Measurements from ENCODE around the gene ITGA1. TPM values are rescaled to one million over a fixed set of nuclear protein-coding genes. Genes with fewer than 3 reads are reported as not detected.

The ITGA1 gene
- total RNA-seq, 1 donor from 2014 or later = 42.7 TPM

DNA sequence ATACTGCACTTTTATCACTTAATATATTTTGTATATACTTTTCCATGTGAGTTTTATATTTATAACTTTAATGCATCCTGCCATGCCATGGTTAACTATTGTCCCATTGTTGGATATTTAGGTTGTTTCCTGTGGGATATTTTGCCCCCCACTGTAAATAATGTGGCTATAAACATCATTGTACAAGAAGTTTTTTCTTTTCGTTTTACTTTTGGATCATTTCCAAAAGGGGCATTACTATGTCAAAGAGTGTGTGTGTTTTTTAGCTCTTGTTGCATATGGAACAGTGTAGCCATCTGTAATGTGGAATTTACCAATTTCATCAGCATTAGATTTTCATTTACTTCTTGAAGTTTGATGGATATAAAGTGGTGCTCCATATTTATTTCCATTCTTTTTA, 214.8 kb downstream of the ITGA1 start:
- no peak for TF ChIP-seq CTCF (IDR thresholded peaks at IDR 0.05)
- no peak for TF ChIP-seq POLR2A (IDR thresholded peaks at IDR 0.05)
- no peak for TF ChIP-seq POLR2AphosphoS5 (IDR thresholded peaks at IDR 0.05; ENCODE audit: insufficient read depth in 1 of 2, low read depth in 1 of 2)
- H3K27me3 ChIP-seq = no peaks in the 10 kb centered on the region

DNA sequence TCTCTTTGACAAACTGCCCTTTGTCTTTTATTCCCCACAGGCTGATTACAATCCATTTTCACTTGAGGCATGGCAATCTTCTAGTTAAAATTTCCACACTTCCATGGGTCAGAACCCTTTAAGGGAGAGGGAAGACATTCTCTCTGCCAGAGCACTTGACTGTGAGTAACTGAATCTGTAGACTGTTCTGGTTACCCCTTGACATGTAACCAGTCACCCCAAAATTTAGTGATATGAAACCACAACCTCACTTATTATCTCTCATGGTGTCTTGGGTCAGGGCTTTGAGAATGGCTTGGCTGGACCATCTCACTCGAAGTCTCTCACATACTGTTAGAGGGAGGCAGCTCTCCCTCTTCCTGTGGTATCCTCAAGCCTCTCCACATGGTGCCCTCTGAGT, 215.4 kb downstream of the ITGA1 start:
- intact Hi-C loops (cut with DNase I) = no loop called here
- no peaks in the 10 kb centered on the region for H3K4me1 ChIP-seq
- no peaks in the 10 kb centered on the region for H3K36me3 ChIP-seq
- TF ChIP-seq POLR2AphosphoS5 (IDR thresholded peaks at IDR 0.05; ENCODE audit: insufficient read depth in 1 of 2, low read depth in 1 of 2) (no peak), POLR2A (IDR thresholded peaks at IDR 0.05) (no peak), CTCF (IDR thresholded peaks at IDR 0.05) (no peak)
- H3K27me3 ChIP-seq = no peaks in the 10 kb centered on the region
- H3K4me3 ChIP-seq = no peak overlapping the region
- no peaks in the 10 kb centered on the region for H3K9me3 ChIP-seq
- H3K27ac ChIP-seq = no peak overlapping the region
- no peak for DNase-seq (ENCODE audit: extremely low spot score in 2 of 2)

More for the DNA sequence above, 214.8 kb downstream of the ITGA1 start:
- H3K4me1 ChIP-seq = no peaks in the 10 kb centered on the region
- H3K36me3 ChIP-seq = no peaks in the 10 kb centered on the region
- intact Hi-C loops (cut with DNase I) = no loop called here
- DNase-seq (ENCODE audit: extremely low spot score in 2 of 2) = no peak
- no peak overlapping the region for H3K4me3 ChIP-seq
- H3K27ac ChIP-seq = no peak overlapping the region
- H3K9me3 ChIP-seq = no peaks in the 10 kb centered on the region

DNA sequence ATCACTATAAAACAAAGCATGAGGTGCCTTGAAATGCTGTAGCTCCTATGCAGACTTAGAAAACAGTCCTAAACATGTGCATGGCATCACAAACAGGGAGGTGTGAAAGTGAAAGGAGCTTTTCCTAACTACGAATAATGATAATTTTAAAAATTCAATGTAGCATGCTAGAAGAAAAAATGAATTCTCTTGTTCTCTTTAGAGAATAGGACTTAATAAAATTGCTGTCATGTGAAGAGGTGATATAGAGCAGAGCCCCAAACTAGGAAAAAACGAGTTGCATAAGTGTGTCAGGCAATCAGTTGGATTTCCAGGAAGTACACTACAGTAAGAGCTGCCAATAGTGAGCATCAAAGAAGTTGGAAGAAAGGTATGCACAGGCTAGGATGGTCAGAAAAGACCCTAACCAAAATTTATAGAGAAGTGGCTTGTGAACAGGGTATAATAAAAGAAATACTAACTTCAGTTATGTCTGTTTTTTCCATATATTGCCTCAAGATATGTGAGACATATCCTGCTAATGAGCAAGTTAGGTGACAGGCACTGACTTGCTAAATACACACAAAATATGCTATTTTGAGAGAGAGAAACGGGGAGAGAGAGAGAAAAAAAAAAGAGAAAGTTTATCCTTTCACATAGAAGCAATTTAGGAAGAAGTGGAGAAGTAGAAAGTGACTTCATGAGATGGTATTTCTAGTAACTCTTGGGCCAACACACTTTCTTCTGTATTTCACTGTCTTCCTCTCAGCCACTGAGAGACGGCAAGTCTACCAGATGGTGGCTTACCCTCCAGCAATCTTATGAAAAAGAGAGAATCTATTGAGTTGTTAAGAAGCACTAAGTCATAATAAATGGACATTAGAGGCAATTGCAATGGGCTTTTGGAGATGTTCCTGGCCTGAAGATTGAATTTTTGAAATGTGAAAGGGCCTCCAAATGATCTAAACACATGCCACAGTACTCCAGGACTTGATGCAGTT, 219.5 kb downstream of the ITGA1 start:
- no peaks in the 10 kb centered on the region for H3K36me3 ChIP-seq
- no peaks in the 10 kb centered on the region for H3K9me3 ChIP-seq
- TF ChIP-seq CTCF (IDR thresholded peaks at IDR 0.05) = no peak
- TF ChIP-seq POLR2A (IDR thresholded peaks at IDR 0.05) = no peak
- no peak for TF ChIP-seq POLR2AphosphoS5 (IDR thresholded peaks at IDR 0.05; ENCODE audit: insufficient read depth in 1 of 2, low read depth in 1 of 2)
- H3K27ac ChIP-seq = no peak overlapping the region
- H3K4me1 ChIP-seq = no peaks in the 10 kb centered on the region
- no peaks in the 10 kb centered on the region for H3K27me3 ChIP-seq
- no peak for DNase-seq (ENCODE audit: extremely low spot score in 2 of 2)
- intact Hi-C loops (cut with DNase I) = no loop called here
- no peak overlapping the region for H3K4me3 ChIP-seq

- H3K4me1 ChIP-seq = no peaks in the 10 kb centered on the region
- no peaks in the 10 kb centered on the region for H3K36me3 ChIP-seq
- H3K4me3 ChIP-seq = no peak overlapping the region
- H3K27me3 ChIP-seq = no peaks in the 10 kb centered on the region
- H3K9me3 ChIP-seq = no peaks in the 10 kb centered on the region
- no peak overlapping the region for H3K27ac ChIP-seq
- DNase-seq (ENCODE audit: extremely low spot score in 2 of 2) = no peak
- intact Hi-C loops (cut with DNase I) = no loop called here
- TF ChIP-seq POLR2A (IDR thresholded peaks at IDR 0.05) (no peak), CTCF (IDR thresholded peaks at IDR 0.05) (no peak), POLR2AphosphoS5 (IDR thresholded peaks at IDR 0.05; ENCODE audit: insufficient read depth in 1 of 2, low read depth in 1 of 2) (no peak)
Measured at GRCh38 chr5:53008751-53009150, 221.0 kb downstream of the ITGA1 start.

Small RNA genes within 50 kb of the gene (small RNA-seq; reads per million reads assigned to genes)
- not detected for gene B3GNTL1P1

Other genes with a start within 250 kb of the ITGA1 start
- 11.8 TPM for gene PELO, start within 50 bp of the ITGA1 start, total RNA-seq
- 18.4 TPM for gene ITGA2, start 201.4 kb downstream of the ITGA1 start, total RNA-seq

All from vagina (tissue), 2 donors.